BLaER1 (cell line): Measurements from ENCODE around the gene ANKRD6.
"Not testable (repeated sequence)": the region's sequence is repeated elsewhere in the genome, so short reads cannot be mapped to it uniquely, and the experiment has no call there.

Experiments
- H3K27ac ChIP-seq: shearing (Covaris generic); formaldehyde crosslinking; 2 replicates; pipeline ENCODE4 v1.8.1; 2022
- H3K27me3 ChIP-seq: shearing (Covaris generic); formaldehyde crosslinking; 2 replicates; pipeline ENCODE4 v1.8.1; 2022
- H3K36me3 ChIP-seq: shearing (Covaris generic); formaldehyde crosslinking; 2 replicates; pipeline ENCODE4 v1.8.1; 2022
- H3K4me1 ChIP-seq: shearing (Covaris generic); formaldehyde crosslinking; 2 replicates; pipeline ENCODE4 v1.8.1; 2022
- H3K4me2 ChIP-seq: shearing (Covaris generic); formaldehyde crosslinking; 2 replicates; pipeline ENCODE4 v1.8.1; 2022
- H3K4me3 ChIP-seq: shearing (Covaris generic); formaldehyde crosslinking; 2 replicates; pipeline ENCODE4 v1.8.1; 2022
- H3K9ac ChIP-seq: shearing (Covaris generic); formaldehyde crosslinking; 2 replicates; pipeline ENCODE4 v1.8.1; 2022
- H3K9me3 ChIP-seq: shearing (Covaris generic); formaldehyde crosslinking; 2 replicates; pipeline ENCODE4 v1.8.1; 2022
- H4K20me1 ChIP-seq: shearing (Covaris generic); formaldehyde crosslinking; 2 replicates; pipeline ENCODE4 v1.8.1; 2022
- Cebpa-rat ChIP-seq: shearing (Covaris generic); IDR thresholded peaks from 2 replicates; pipeline ENCODE4 v1.8.1; 2022

ANKRD6 gene

DNA sequence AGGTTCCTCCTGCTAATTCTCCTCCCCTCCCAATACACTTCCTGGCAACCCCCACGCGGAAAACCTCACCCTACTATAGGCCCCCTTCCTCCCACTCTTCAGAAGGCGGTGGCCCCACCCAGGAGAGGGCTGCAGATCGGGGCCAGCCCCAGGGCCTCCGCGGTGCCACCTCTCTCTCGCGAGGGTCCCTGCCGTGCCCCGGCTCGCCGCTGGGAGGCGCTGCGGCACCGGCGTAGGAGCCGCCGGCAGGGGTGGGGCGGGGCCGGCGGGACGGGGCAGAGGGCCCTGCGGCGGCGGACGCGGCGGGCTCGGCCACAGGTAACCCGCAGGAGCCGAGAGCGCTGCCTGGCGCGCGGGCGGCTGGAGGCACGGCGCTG, at the start of gene ANKRD6:
TSS of gene ANKRD6 (plus strand) at position 278 of the 377 bp plus-strand sequence. CDS start 133,825 bp downstream, outside the sequence.
- TF ChIP-seq Cebpa-rat = no peak
- H3K27me3 ChIP-seq = no peaks in the 10 kb centered on the region
- no peaks in the 10 kb centered on the region for H3K9me3 ChIP-seq
- peak within 1 kb of the TSS; percentile 81 for H3K4me2 ChIP-seq
- H4K20me1 ChIP-seq = no peaks in the 10 kb centered on the region
- peak within 1 kb of the TSS; percentile 60 for H3K9ac ChIP-seq
- peak within 1 kb of the TSS; percentile 72 for H3K4me3 ChIP-seq
- no peak within 1 kb of the TSS for H3K27ac ChIP-seq
- no peaks in the 10 kb centered on the region for H3K36me3 ChIP-seq
- no peaks in the 10 kb centered on the region for H3K4me1 ChIP-seq

DNA sequence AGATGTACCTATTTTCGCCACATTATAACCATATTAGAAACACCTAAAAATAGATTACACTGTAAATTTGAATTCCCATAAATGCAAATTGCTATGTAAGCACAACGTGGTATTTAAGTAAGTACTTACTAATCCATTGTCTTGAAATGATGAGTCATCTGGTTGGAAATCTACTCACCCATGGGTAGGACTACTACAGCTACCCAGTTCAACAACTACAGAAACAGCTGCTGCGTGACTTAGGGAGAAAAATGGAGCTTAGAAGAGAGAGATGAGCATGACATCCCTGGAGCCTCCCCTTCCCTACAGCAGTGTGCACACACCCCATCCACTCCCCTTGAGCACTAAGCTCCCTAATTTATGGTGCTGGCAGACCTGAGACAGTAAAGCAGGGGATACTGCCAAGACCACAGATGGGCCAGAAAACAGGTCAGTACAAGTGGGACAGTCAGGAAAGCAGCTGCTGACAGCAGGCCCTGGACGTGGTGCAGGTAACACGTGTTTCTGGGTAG, 47.7 kb upstream of the ANKRD6 start:
- Histone ChIP-seq H3K9ac (no peak overlapping the region), H4K20me1 (peaks cover 13% of the 10 kb centered on the region; the same call in 1 of the 2 replicates), H3K27me3 (no peaks in the 10 kb centered on the region), H3K27ac (no peak overlapping the region), H3K36me3 (peaks cover 25% of the 10 kb centered on the region), H3K4me3 (no peak overlapping the region), H3K4me2 (no peak overlapping the region), H3K9me3 (no peaks in the 10 kb centered on the region), H3K4me1 (peaks cover 10% of the 10 kb centered on the region; the same call in 1 of the 2 replicates)
- no peak for TF ChIP-seq Cebpa-rat

DNA sequence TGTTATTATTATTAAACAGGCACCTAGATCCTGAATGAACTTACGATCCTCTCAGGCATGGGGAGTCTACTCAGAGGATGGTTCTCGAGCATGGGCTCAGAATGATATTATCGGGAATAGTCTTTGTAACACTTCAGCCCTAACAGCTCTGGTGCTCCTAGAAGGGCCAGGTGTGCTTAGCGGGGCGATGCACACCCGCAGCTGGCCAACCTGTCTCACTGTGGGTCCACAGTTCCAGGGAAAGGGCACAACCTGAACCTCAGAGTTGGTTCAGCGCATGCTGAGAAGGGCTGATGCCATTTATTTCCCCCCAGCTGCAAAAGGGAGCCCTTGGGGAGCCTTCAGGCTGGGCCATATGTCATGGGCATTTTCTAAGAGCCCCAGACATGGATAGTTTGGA, 47.1 kb upstream of the ANKRD6 start:
- no peak for TF ChIP-seq Cebpa-rat
- Histone ChIP-seq H3K36me3 (peaks cover 25% of the 10 kb centered on the region), H3K4me2 (no peak overlapping the region), H3K4me1 (peaks cover 10% of the 10 kb centered on the region; the same call in 1 of the 2 replicates), H3K27me3 (no peaks in the 10 kb centered on the region), H3K27ac (no peak overlapping the region), H3K4me3 (no peak overlapping the region), H4K20me1 (peaks cover 17% of the 10 kb centered on the region), H3K9ac (no peak overlapping the region), H3K9me3 (no peaks in the 10 kb centered on the region)

DNA sequence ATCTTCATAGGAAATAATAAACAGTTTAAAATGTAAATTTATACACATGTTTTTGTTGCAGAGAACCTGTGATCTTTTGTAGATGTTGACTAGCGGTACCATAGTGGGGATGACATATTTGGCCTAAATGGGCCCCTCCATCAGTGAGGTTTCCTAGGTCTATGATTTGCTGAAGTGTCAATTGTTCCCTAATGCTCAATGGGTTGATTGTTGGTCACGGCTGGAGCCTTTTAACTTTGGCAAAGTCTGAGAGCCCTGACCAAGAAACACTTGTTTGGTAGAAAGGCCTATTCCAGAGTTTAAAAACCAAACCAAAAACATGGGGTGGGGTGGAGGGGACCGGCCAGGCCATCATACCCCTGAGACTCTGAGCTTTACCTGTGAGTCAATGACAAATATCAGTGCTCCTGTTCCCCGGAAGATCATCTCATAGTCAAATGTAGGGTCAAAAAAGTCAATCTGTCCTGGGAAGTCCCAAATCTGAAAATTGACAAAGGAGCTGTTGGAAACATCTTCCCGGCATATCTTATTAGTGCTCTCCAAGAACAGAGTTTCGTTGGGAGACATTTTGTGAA, 45.9 kb upstream of the ANKRD6 start:
- H3K4me2 ChIP-seq = no peak overlapping the region

DNA sequence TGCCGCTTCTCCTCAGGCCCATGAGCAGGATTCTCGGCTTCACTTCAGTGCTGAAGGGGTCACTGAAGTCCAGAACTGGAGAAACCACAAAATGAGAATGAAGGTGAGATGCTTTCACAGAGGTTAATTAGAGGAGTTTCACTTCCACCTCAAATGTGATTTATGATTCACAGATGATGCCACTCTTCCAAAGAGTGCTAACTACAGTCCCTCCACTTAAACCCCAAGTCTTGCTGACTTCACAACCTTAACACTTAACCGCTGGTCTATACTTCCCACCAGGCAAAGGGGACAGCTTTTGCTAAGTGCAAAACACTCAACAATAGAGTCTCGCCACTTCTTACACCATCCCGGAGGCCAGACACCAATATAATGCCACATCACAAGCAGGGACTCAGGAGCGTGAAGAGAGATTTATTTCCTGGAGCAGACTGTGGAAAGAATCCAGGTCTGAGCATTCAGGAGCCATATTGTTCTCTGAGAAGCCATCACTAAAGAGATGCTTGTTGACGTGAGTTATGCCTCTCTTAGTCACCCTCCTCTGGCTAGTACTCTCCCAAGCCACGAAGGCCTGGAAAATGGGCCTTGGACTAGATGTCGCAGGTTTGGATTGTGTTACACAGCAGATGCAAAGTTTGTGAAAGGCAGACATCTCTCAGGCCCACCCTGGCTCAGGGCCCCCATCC, 45.3 kb upstream of the ANKRD6 start:
- Histone ChIP-seq H3K9ac (no peak overlapping the region), H3K27ac (no peak overlapping the region), H4K20me1 (peaks cover 21% of the 10 kb centered on the region), H3K9me3 (no peaks in the 10 kb centered on the region), H3K4me2 (no peak overlapping the region), H3K4me3 (no peak overlapping the region), H3K4me1 (peaks cover 10% of the 10 kb centered on the region; the same call in 1 of the 2 replicates), H3K27me3 (no peaks in the 10 kb centered on the region), H3K36me3 (peaks cover 25% of the 10 kb centered on the region)
- no peak for TF ChIP-seq Cebpa-rat

More for the DNA sequence above, 45.9 kb upstream of the ANKRD6 start:
- Histone ChIP-seq H3K4me3 (no peak overlapping the region), H3K27me3 (no peaks in the 10 kb centered on the region), H3K9ac (no peak overlapping the region), H3K27ac (no peak overlapping the region), H4K20me1 (peaks cover 21% of the 10 kb centered on the region), H3K36me3 (peaks cover 25% of the 10 kb centered on the region), H3K9me3 (no peaks in the 10 kb centered on the region), H3K4me1 (peaks cover 10% of the 10 kb centered on the region; the same call in 1 of the 2 replicates)
- no peak for TF ChIP-seq Cebpa-rat

DNA sequence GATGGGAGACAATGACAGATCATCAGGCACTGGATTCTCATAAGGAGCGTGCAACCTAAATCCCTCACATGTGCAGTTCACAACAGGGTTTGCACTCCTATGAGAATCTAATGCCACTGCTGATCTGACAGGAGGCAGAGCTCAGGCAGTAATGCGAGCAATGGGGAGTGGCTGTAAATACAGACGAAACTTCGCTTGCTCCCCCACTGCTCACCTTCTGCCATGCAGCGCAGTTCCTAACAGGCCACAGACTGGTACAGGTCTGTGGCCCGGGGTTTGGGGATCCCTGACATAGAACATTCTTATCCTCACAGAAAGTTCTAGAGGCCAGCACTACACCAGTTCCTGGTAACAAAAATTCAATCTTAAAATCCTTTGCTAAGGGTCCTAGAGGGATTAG, 44.1 kb upstream of the ANKRD6 start:
- Histone ChIP-seq H3K9ac (no peak overlapping the region), H3K4me3 (no peak overlapping the region), H3K27me3 (no peaks in the 10 kb centered on the region), H3K27ac (no peak overlapping the region), H4K20me1 (peaks cover 26% of the 10 kb centered on the region), H3K36me3 (peaks cover 30% of the 10 kb centered on the region), H3K9me3 (no peaks in the 10 kb centered on the region), H3K4me1 (peaks cover 10% of the 10 kb centered on the region; the same call in 1 of the 2 replicates), H3K4me2 (no peak overlapping the region)
- TF ChIP-seq Cebpa-rat = no peak

DNA sequence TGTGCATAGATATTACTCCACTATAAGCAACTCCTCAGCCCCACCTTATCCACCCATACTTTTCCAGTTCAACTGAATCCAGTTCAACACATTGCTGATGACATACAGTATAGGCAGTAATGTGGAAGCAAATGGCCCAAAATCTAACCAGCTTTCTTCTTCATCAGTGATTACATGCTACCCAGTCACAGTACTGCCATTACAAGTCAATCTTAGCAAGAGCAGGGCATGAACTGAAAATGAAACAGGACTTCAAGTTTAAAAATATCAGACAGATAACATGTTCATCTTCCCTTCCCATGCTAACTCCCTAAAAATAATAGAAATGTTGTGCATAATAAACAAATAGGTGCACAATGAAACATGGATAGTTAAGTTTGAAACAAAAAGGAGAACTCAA, 40.1 kb upstream of the ANKRD6 start:
- no peak overlapping the region for H3K9ac ChIP-seq
- no peak for TF ChIP-seq Cebpa-rat
- H3K4me1 ChIP-seq = peaks cover 4% of the 10 kb centered on the region; the same call in 1 of the 2 replicates
- no peak overlapping the region for H3K27ac ChIP-seq
- H3K4me3 ChIP-seq = no peak overlapping the region
- peaks cover 5% of the 10 kb centered on the region; the same call in 1 of the 2 replicates for H3K36me3 ChIP-seq
- no peaks in the 10 kb centered on the region for H3K9me3 ChIP-seq
- H4K20me1 ChIP-seq = peaks cover 20% of the 10 kb centered on the region
- H3K4me2 ChIP-seq = no peak overlapping the region
- no peaks in the 10 kb centered on the region for H3K27me3 ChIP-seq

DNA sequence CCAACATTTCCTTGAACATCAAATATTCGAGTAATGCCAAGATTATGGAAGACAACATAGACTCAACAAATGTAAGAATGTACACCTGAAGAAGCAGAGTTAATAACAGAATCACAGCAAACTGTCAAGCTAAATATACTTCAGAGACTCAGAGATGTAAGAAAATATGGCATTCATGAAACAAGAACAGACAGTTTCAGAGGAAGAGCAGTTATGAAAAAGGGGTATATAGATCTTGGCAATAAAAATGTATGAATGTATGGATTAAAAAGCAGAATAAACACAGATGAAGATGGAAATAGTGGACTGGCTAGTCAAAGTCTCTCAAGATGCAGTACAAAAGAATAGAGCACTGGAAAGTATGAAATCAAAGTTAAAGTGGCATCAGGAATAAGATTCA, 39.3 kb upstream of the ANKRD6 start:
- Histone ChIP-seq H3K9ac (no peak overlapping the region), H3K4me3 (no peak overlapping the region), H4K20me1 (peaks cover 13% of the 10 kb centered on the region; the same call in 1 of the 2 replicates), H3K9me3 (no peaks in the 10 kb centered on the region), H3K27me3 (no peaks in the 10 kb centered on the region), H3K4me2 (no peak overlapping the region), H3K27ac (no peak overlapping the region), H3K36me3 (peaks cover 5% of the 10 kb centered on the region; the same call in 1 of the 2 replicates), H3K4me1 (no peaks in the 10 kb centered on the region)
- no peak for TF ChIP-seq Cebpa-rat

DNA sequence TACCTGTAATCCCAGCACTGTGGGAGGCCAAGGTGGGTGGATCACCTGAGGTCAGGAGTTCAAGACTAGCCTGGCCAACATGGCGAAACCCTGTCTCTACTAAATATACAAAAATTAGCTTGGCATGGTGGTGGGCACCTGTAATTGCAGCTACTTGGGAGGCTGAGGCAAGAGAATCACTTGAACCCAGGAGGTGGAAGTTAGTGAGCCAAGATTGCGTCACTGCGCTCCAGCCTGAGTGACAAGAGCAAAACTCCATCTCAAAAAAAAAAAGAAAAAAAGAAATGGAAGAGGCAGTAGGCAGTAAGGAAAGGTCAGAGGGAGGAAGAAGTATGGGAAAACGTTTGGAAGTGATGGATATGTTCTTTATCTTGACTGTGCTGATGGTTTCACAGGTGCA, 35.1 kb upstream of the ANKRD6 start:
- H4K20me1 ChIP-seq = peaks cover 36% of the 10 kb centered on the region
- not testable (repeated sequence) for H3K9me3 ChIP-seq, H3K4me3 ChIP-seq, H3K27ac ChIP-seq, H3K9ac ChIP-seq, H3K27me3 ChIP-seq, H3K4me2 ChIP-seq, H3K36me3 ChIP-seq
- peaks cover 18% of the 10 kb centered on the region for H3K4me1 ChIP-seq

DNA sequence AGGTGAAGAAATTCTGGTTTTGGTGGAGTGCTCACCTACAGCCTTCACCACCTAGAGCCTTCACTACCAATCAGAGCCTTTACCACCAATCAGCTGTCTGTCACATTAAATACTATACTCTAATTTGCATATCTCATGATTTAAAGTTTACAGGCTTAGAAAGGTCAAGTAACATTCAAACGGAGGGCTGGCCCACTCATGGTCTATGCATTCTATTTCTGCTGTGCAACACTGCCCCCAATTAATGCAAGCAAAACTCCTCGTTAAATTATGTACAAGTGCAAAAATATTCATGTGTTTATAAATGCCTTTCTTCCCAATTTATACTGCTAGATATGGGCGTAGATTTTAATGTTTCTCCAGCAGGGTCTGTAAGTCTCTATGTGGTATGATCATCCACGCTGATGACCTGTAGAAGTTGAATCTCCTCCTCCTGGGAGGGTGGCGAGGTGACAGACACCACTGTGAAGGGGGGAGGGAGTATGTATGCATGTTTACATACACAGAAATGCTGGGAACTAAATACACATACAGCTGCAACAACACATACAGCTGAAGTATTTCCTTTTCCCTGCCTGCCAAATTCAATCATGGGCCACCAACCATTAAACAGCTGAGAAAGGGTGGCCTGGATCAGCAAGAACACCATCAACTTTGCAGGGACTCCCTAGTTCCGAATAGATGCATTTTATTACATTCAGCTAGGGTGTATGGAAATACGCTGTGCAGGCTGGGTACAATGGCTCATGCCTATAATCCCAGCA, 34.0 kb upstream of the ANKRD6 start:
- Histone ChIP-seq H3K4me2 (no peak overlapping the region), H3K9ac (no peak overlapping the region), H3K27me3 (no peaks in the 10 kb centered on the region), H3K27ac (no peak overlapping the region), H3K9me3 (no peaks in the 10 kb centered on the region), H3K4me3 (no peak overlapping the region), H4K20me1 (peaks cover 40% of the 10 kb centered on the region), H3K4me1 (peaks cover 18% of the 10 kb centered on the region), H3K36me3 (no peaks in the 10 kb centered on the region)
- TF ChIP-seq Cebpa-rat = no peak
